SK-N-DZ (cell line): ENCODE measurements around the gene ZNRF3. TPM values are rescaled to one million over a fixed set of nuclear protein-coding genes. Genes with fewer than 3 reads are reported as not detected.
"Not testable (repeated sequence)": the region's sequence is repeated elsewhere in the genome, so short reads cannot be mapped to it uniquely, and the experiment has no call there.

Source experiments
- DNase-seq: peaks from one replicate; pipeline ENCODE4 v3.0.0-alpha.2; 2015; ENCODE audit warnings: low spot score
- polyA plus RNA-seq, 2 experiments: library from polyadenylated mRNA; depleted of rRNA; stranded (reverse); fragments of >200 nt; gene quantifications; 2 replicates each; pipeline ENCODE4 v1.2.3, GENCODE V29; 2014

Gene ZNRF3
- 10.8 and 10.9 TPM in 2 replicates for polyA plus RNA-seq (2014; cell fraction: cytosol; rRNA removed)
- polyA plus RNA-seq (2014; cell fraction: nucleus; rRNA removed), result 6.6 and 8.7 TPM in 2 replicates

GRCh38 chr22:28882878-28883656 lies at the start of gene ZNRF3:
Gene ZNRF3, plus strand, starts transcription at chr22:28883572. Its CDS starts 195 bp downstream, at chr22:28883767.
- DNase-seq, result peak; percentile 90

GRCh38 chr22:28835630-28836189 lies 47.7 kb upstream of the ZNRF3 start:
- DNase-seq, result no peak

GRCh38 chr22:28837640-28838039 lies 45.7 kb upstream of the ZNRF3 start:
- DNase-seq, result no peak

- DNase-seq, result no peak
Observed at GRCh38 chr22:28838971-28839370, 44.4 kb upstream of the ZNRF3 start.

GRCh38 chr22:28841111-28841510 lies 42.3 kb upstream of the ZNRF3 start:
- no peak for DNase-seq

GRCh38 chr22:28843633-28844032 lies 39.7 kb upstream of the ZNRF3 start:
- DNase-seq, result no peak

- DNase-seq, result not testable (repeated sequence)
Observed at GRCh38 chr22:28844277-28844676, 39.1 kb upstream of the ZNRF3 start.

- no peak for DNase-seq
Observed at GRCh38 chr22:28846994-28847393, 36.4 kb upstream of the ZNRF3 start.

GRCh38 chr22:28855355-28856094 lies 27.8 kb upstream of the ZNRF3 start:
- DNase-seq, result peak; percentile 74

GRCh38 chr22:28856095-28856455 lies 27.3 kb upstream of the ZNRF3 start:
- DNase-seq, result no peak

- no peak for DNase-seq
Observed at GRCh38 chr22:28857288-28857687, 26.1 kb upstream of the ZNRF3 start.

GRCh38 chr22:28864878-28865596 lies 18.3 kb upstream of the ZNRF3 start:
- DNase-seq, result no peak

GRCh38 chr22:28867191-28867590 lies 16.2 kb upstream of the ZNRF3 start:
- DNase-seq, result no peak

GRCh38 chr22:28868389-28868788 lies 15.0 kb upstream of the ZNRF3 start:
- DNase-seq, result peak; percentile 26

- no peak for DNase-seq
Observed at GRCh38 chr22:28869736-28870135, 13.6 kb upstream of the ZNRF3 start.

GRCh38 chr22:28873183-28873963 lies 10.0 kb upstream of the ZNRF3 start:
- DNase-seq, result peak; percentile 66

GRCh38 chr22:28874061-28874460 lies 9.3 kb upstream of the ZNRF3 start:
- peak; percentile 45 for DNase-seq

GRCh38 chr22:28874811-28875320 lies 8.5 kb upstream of the ZNRF3 start:
- DNase-seq, result no peak

- peak; percentile 52 for DNase-seq
Observed at GRCh38 chr22:28882545-28882877, 861 bp upstream of the ZNRF3 start.

GRCh38 chr22:28883657-28883916 lies 215 bp downstream of the ZNRF3 start:
- DNase-seq, result no peak
